K562 (cell line): Measurements from ENCODE around the gene FBXL3. TPM values are rescaled to one million over a fixed set of nuclear protein-coding genes. Genes with fewer than 3 reads are reported as not detected.

Experiments used
- C11orf30 ChIP-seq: fragments of 450-650 bp; IDR thresholded peaks from 2 replicates; pipeline ENCODE4 v1.6.1; 2016; ENCODE audit warnings: low read depth, mild to moderate bottlenecking
- ERF ChIP-seq: fragments of 450-650 bp; formaldehyde crosslinking; IDR thresholded peaks from 2 replicates; pipeline ENCODE4 v1.4.0; 2020; ENCODE audit warnings: mild to moderate bottlenecking, mixed read lengths
- FOXA3 ChIP-seq, 2 experiments: fragments of 450-650 bp in 1 of 2; sonication (generic) in 1 of 2; formaldehyde crosslinking; IDR thresholded peaks in 1 of 2; conservative IDR thresholded peaks in 1 of 2; 2 replicates each; pipeline versions ENCODE4 v1.4.0 to v1.8.0; 2020 to 2022; ENCODE audit warnings: mild to moderate bottlenecking in 2 of 2, missing genetic modification reagents in 1 of 2
- GABPB1 ChIP-seq: sonication (generic); formaldehyde crosslinking; IDR thresholded peaks from 2 replicates; pipeline ENCODE4 v1.8.0; 2022; ENCODE audit warnings: mild to moderate bottlenecking, missing genetic modification reagents
- GMEB1 ChIP-seq: fragments of 250-450 bp; sonication (Bioruptor Pico); IDR thresholded peaks from 2 replicates; pipeline ENCODE4 v1.4.0; 2020; ENCODE audit warnings: mild to moderate bottlenecking
- GTF2E2 ChIP-seq: fragments of 200-800 bp; sonication (Bioruptor generic); IDR thresholded peaks from 2 replicates; pipeline ENCODE4 v1.6.1; 2016; ENCODE audit warnings: missing genetic modification characterization, missing compliant biosample characterization
- HNRNPUL1 ChIP-seq: fragments of 200-400 bp; formaldehyde crosslinking; IDR thresholded peaks from 2 replicates; pipeline ENCODE4 v1.6.1; 2017; ENCODE audit warnings: low read length
- ILF3 ChIP-seq: fragments of 450-650 bp; IDR thresholded peaks from 2 replicates; pipeline ENCODE4 v1.6.1; 2018; ENCODE audit warnings: antibody characterized with exemption, mild to moderate bottlenecking, moderate library complexity, borderline replicate concordance
- KHSRP ChIP-seq: fragments of 450-650 bp; IDR thresholded peaks from 2 replicates; pipeline ENCODE4 v1.6.1; 2017
- MAZ ChIP-seq, 2 experiments: fragments of 450-650 bp in 1 of 2; sonication (generic) in 1 of 2; formaldehyde crosslinking; IDR thresholded peaks in 1 of 2; conservative IDR thresholded peaks in 1 of 2; 2 replicates each; pipeline versions ENCODE4 v1.4.0 to v1.5.0; 2020; ENCODE audit warnings: mild to moderate bottlenecking in 1 of 2, missing genetic modification reagents in 1 of 2
- MYC ChIP-seq, 2 experiments: fragments of 250-450 bp in 1 of 2; sonication (Bioruptor Pico) in 1 of 2; IDR thresholded peaks; 2 replicates each; pipeline versions ENCODE4 v1.5.1 to v1.6.1; 2012 to 2021; ENCODE audit warnings: low read depth in 2 of 2, borderline replicate concordance in 1 of 2, improper control_type of control experiment in 1 of 2, low read length in 1 of 2, mild to moderate bottlenecking in 1 of 2, moderate library complexity in 1 of 2
- NBN ChIP-seq: fragments of 450-650 bp; IDR thresholded peaks from 2 replicates; pipeline ENCODE4 v1.6.1; 2016; ENCODE audit warnings: low read depth, mild to moderate bottlenecking
- NEUROD1 ChIP-seq: fragments of 150-350 bp; IDR thresholded peaks from 2 replicates; pipeline ENCODE4 v1.6.1; 2014; ENCODE audit warnings: borderline replicate concordance, low read length, low read depth; ENCODE audit not compliant: partially characterized antibody
- POLR2H ChIP-seq: IDR thresholded peaks from 2 replicates; pipeline ENCODE4 v1.6.1; 2016; ENCODE audit warnings: missing genetic modification characterization, low read depth, mild to moderate bottlenecking, control low read depth, missing compliant biosample characterization, moderate library complexity
- SMC3 ChIP-seq: conservative IDR thresholded peaks from 2 replicates; pipeline ENCODE4 v1.6.1; 2011; ENCODE audit warnings: low read depth, low read length, improper control_type of control experiment; ENCODE audit not compliant: insufficient read depth
- STAT5B ChIP-seq: fragments of 250-450 bp; sonication (Bioruptor Pico); IDR thresholded peaks from 2 replicates; pipeline ENCODE4 v1.8.0; 2021; ENCODE audit warnings: mild to moderate bottlenecking, inconsistent platforms
- SUPT5H ChIP-seq: fragments of 450-650 bp; IDR thresholded peaks from 2 replicates; pipeline ENCODE4 v1.6.1; 2016
- TAF7 ChIP-seq: fragments of 450-650 bp; IDR thresholded peaks from 2 replicates; pipeline ENCODE4 v1.6.1; 2016; ENCODE audit warnings: missing genetic modification characterization, missing compliant biosample characterization
- TBP ChIP-seq: optimal IDR thresholded peaks from 2 replicates; pipeline ENCODE3; 2011; ENCODE audit warnings: low read depth, low read length, improper control_type of control experiment
- ZNF197 ChIP-seq: fragments of 200-800 bp; sonication (Bioruptor generic); IDR thresholded peaks from 2 replicates; pipeline ENCODE4 v1.6.1; 2016; ENCODE audit warnings: low read depth, missing genetic modification characterization, missing compliant biosample characterization
- ZNF232 ChIP-seq: sonication (generic); formaldehyde crosslinking; IDR thresholded peaks from 2 replicates; pipeline ENCODE4 v1.8.0; 2022; ENCODE audit warnings: mild to moderate bottlenecking, missing genetic modification reagents
- ZNF274 ChIP-seq: IDR thresholded peaks from 2 replicates; pipeline ENCODE4 v1.6.1; 2011; ENCODE audit warnings: low read depth, mild to moderate bottlenecking, low read length, moderate library complexity, borderline replicate concordance
- ZNF384 ChIP-seq: IDR thresholded peaks from 2 replicates; pipeline ENCODE4 v1.6.1; 2012; ENCODE audit warnings: low read depth, low read length, improper control_type of control experiment
- ZNF511 ChIP-seq: sonication (generic); formaldehyde crosslinking; IDR thresholded peaks from 2 replicates; pipeline ENCODE4 v1.8.0; 2022; ENCODE audit warnings: mild to moderate bottlenecking, missing genetic modification reagents
- ZNF561 ChIP-seq: fragments of 450-650 bp; formaldehyde crosslinking; conservative IDR thresholded peaks from 2 replicates; pipeline ENCODE4 v1.4.0; 2020; ENCODE audit warnings: mild to moderate bottlenecking, moderate library complexity
- polyA plus RNA-seq, 8 experiments: library from polyadenylated mRNA; depleted of rRNA in 4 of 8; stranded (reverse) in 5 of 8; unstranded in 3 of 8; fragments of >200 nt; fragmentation: Nextera tagmentation in 2 of 8; fragmentation: Illumina TruSeq in 1 of 8; extraction: Ambion mirVana in 2 of 8; extraction: Trizol in 1 of 8; gene quantifications; 2 replicates each; pipeline versions ENCODE4 v1.2.1 to v1.2.3, GENCODE V29; 2011 to 2014; ENCODE audit warnings: inconsistent platforms in 1 of 8, missing spikeins in 1 of 8
- total RNA-seq, 7 experiments: library from RNA; depleted of rRNA in 6 of 7; stranded (reverse); fragments of >200 nt in 6 of 7; fragmentation: Illumina TruSeq in 2 of 7; extraction: Trizol in 2 of 7; gene quantifications; 2 replicates each; pipeline versions ENCODE4 v1.2.1 to v1.2.3, GENCODE V29; 2011 to 2021; ENCODE audit warnings: low replicate concordance in 1 of 7
- TF ChIP-seq, protein P1 (sequence below): fragments of 200-800 bp; sonication (Bioruptor generic); IDR thresholded peaks from 2 replicates; pipeline ENCODE4 v1.6.1; 2017; ENCODE audit warnings: missing genetic modification characterization, missing compliant biosample characterization

The FBXL3 gene
- total and polyA plus RNA-seq, 9 of the 15 experiments (the other 6 are each of a cell fraction or from before 2014, with no cell fraction given): 3.8 to 16.4 (median 12.6) TPM

GRCh38 chr13:76991796-76992547, 35.0 kb downstream of the FBXL3 start, which contains the start of gene CLN5 (continued):
- TF ChIP-seq, protein P1, sequence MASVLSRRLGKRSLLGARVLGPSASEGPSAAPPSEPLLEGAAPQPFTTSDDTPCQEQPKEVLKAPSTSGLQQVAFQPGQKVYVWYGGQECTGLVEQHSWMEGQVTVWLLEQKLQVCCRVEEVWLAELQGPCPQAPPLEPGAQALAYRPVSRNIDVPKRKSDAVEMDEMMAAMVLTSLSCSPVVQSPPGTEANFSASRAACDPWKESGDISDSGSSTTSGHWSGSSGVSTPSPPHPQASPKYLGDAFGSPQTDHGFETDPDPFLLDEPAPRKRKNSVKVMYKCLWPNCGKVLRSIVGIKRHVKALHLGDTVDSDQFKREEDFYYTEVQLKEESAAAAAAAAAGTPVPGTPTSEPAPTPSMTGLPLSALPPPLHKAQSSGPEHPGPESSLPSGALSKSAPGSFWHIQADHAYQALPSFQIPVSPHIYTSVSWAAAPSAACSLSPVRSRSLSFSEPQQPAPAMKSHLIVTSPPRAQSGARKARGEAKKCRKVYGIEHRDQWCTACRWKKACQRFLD (CRISPR knock-in tag): 0 out of 2 replicates have a peak, but pooled peaks have one; percentile 44
- peak; percentile 83 for TF ChIP-seq C11orf30
- 0 out of 2 replicates have a peak, but pooled peaks have one; percentile 48 for TF ChIP-seq ZNF197 (CRISPR knock-in tag)
- TF ChIP-seq ZNF561 (CRISPR knock-in tag): no peak
- TF ChIP-seq STAT5B (CRISPR knock-in tag): no peak
- peak; percentile 16 for TF ChIP-seq NEUROD1
- TF ChIP-seq TBP: peak; percentile 78
- TF ChIP-seq TAF7 (tag): 0 out of 2 replicates have a peak, but pooled peaks have one; percentile 13
- no peak for TF ChIP-seq ERF
- peak; percentile 52; the same call in 1 of the 2 replicates for TF ChIP-seq GTF2E2 (tag)
- no peak for TF ChIP-seq ZNF232
- no peak for TF ChIP-seq FOXA3 (CRISPR knock-in tag; conservative IDR thresholded peaks at IDR 0.05 in 1 of 2, IDR thresholded peaks at IDR 0.05 in 1 of 2)
- TF ChIP-seq SMC3: no peak
- no peak for TF ChIP-seq ZNF274
- TF ChIP-seq NBN: no peak
- peak; percentile 77 for TF ChIP-seq POLR2H (tag)
- TF ChIP-seq ZNF384: no peak
- TF ChIP-seq ILF3: no peak
- no peak; the same call in none of the 2 replicates for TF ChIP-seq GMEB1 (CRISPR knock-in tag)
- TF ChIP-seq GABPB1 (CRISPR knock-in tag): peak; percentile 92
- peak; percentile 81 for TF ChIP-seq SUPT5H
- peak; percentile 34 for TF ChIP-seq MYC (IDR thresholded peaks at IDR 0.05; ENCODE audit: low read depth, low read length)
- TF ChIP-seq MYC (CRISPR knock-in tag; IDR thresholded peaks at IDR 0.05; ENCODE audit: borderline replicate concordance, low read depth): no peak
- TF ChIP-seq KHSRP: no peak
- TF ChIP-seq MAZ (CRISPR knock-in tag; conservative IDR thresholded peaks at IDR 0.05 in 1 of 2, IDR thresholded peaks at IDR 0.05 in 1 of 2): peak; percentile 34 to 70; a peak in 1 of 4 replicates
- TF ChIP-seq HNRNPUL1: no peak
- TF ChIP-seq ZNF511 (CRISPR knock-in tag): no peak
